Stomach (tissue), 4 donors: Measurements from ENCODE around the gene KPNA4.

ENCODE experiments used
- EP300 ChIP-seq: sonication (generic); formaldehyde crosslinking; IDR thresholded peaks from one replicate; pipeline ENCODE4 v1.6.1; 2017; ENCODE audit warnings: antibody characterized with exemption
- POLR2A ChIP-seq, 4 donors: fragments of 450-650 bp; IDR thresholded peaks; one replicate each; pipeline ENCODE4 v1.6.1; 2016; ENCODE audit warnings: antibody characterized with exemption in 4 of 4, control low read depth in 2 of 4, mild to moderate bottlenecking in 1 of 4, moderate library complexity in 1 of 4
- TF ChIP-seq, protein P1 (sequence below), 7 experiments: fragments of 450-650 bp in 4 of 7; fragments of 200-600 bp in 3 of 7; sonication (generic) in 3 of 7; IDR thresholded peaks; one replicate each; pipeline ENCODE4 v1.5.1; 2016 to 2019; ENCODE audit warnings: antibody characterized with exemption in 7 of 7, control low read depth in 2 of 7, mild to moderate bottlenecking in 1 of 7

DNA sequence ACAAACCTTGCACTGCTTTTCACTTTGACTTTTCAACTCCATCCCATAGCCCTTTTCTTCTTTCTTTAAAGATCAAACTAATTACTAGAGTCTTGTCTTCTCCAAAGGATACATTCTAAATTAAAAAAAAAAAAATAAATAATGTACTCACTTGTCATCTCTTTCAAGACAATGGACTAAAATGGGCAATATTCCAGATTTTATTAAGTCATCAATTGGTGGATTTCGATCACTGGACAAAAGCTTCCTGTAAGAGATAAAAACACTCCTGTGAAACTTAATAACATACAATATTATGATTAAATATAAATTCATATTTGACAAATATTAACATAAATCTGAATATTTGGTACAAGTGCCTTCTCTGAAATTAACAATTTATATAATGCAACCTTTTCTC lies 34.1 kb downstream of the KPNA4 start:
- TF ChIP-seq, protein P1, sequence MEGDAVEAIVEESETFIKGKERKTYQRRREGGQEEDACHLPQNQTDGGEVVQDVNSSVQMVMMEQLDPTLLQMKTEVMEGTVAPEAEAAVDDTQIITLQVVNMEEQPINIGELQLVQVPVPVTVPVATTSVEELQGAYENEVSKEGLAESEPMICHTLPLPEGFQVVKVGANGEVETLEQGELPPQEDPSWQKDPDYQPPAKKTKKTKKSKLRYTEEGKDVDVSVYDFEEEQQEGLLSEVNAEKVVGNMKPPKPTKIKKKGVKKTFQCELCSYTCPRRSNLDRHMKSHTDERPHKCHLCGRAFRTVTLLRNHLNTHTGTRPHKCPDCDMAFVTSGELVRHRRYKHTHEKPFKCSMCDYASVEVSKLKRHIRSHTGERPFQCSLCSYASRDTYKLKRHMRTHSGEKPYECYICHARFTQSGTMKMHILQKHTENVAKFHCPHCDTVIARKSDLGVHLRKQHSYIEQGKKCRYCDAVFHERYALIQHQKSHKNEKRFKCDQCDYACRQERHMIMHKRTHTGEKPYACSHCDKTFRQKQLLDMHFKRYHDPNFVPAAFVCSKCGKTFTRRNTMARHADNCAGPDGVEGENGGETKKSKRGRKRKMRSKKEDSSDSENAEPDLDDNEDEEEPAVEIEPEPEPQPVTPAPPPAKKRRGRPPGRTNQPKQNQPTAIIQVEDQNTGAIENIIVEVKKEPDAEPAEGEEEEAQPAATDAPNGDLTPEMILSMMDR (IDR thresholded peaks at IDR 0.05): no peak
- TF ChIP-seq POLR2A (IDR thresholded peaks at IDR 0.05) (no peak), EP300 (no peak)
